Left lung (tissue), 10 donors: ENCODE measurements around the gene TSEN34. TPM values are rescaled to one million over a fixed set of nuclear protein-coding genes. Genes with fewer than 3 reads are reported as not detected.
A peak's percentile ranks its signal among the peaks of the same experiment; 100 is the strongest.
"Not testable (repeated sequence)": the region's sequence is repeated elsewhere in the genome, so short reads cannot be mapped to it uniquely, and the experiment has no call there.

Experiments
- ATAC-seq: fragments of 200-7000 bp; cut with Tn5 transposase; one replicate; pipeline ENCODE4 v1.9.1; 2020; ENCODE audit warnings: moderate library complexity
- DNase-seq, 4 donors: peaks; one replicate each; pipeline ENCODE4 v3.0.0-alpha.2; 2013 to 2020
- H3K27ac ChIP-seq, 2 donors: fragments of 200-600 bp; sonication (generic) in 1 of 2; one replicate each; pipeline versions ENCODE4 v1.5.0 to v1.8.0; 2020 to 2021
- H3K27me3 ChIP-seq, 2 donors: fragments of 200-600 bp; sonication (generic) in 1 of 2; one replicate each; pipeline versions ENCODE4 v1.5.0 to v1.8.0; 2020 to 2021
- H3K36me3 ChIP-seq, 2 donors: fragments of 200-600 bp; sonication (generic) in 1 of 2; one replicate each; pipeline versions ENCODE4 v1.5.0 to v1.8.0; 2020 to 2021
- H3K4me1 ChIP-seq, 2 donors: fragments of 200-600 bp; one replicate each; pipeline ENCODE4 v1.8.0; 2021
- H3K4me3 ChIP-seq, 2 donors: fragments of 200-600 bp; sonication (generic) in 1 of 2; one replicate each; pipeline versions ENCODE4 v1.5.0 to v1.8.0; 2020 to 2021; ENCODE audit warnings: mild to moderate bottlenecking in 1 of 2
- H3K9me3 ChIP-seq, 2 donors: fragments of 200-600 bp; sonication (generic) in 1 of 2; one replicate each; pipeline versions ENCODE4 v1.5.0 to v1.8.0; 2020 to 2021
- intact Hi-C, 2 donors: fragments of 100-400 bp; cut with DNase I; formaldehyde crosslinking; loops; one replicate each; pipeline versions ENCODE4 v1.11.2 to v1.14.2; 2022
- polyA plus RNA-seq, 6 donors: library from polyadenylated mRNA; unstranded; fragments of 120-200 nt; gene quantifications; one replicate each; pipeline ENCODE4 v1.2.1, GENCODE V29; 2013; ENCODE audit not compliant: insufficient read length in 6 of 6
- total RNA-seq, 2 donors: library from RNA; stranded (reverse); fragmentation: NEBNext Ultra II Directional; extraction: Animal tissue kit (Norgen Biotek cat#: 25700); gene quantifications; one replicate each; pipeline ENCODE4 v1.2.1, GENCODE V29; 2021
- TF ChIP-seq, protein P1 (sequence below), 2 donors: fragments of 200-600 bp; sonication (generic) in 1 of 2; IDR thresholded peaks; one replicate each; pipeline versions ENCODE4 v1.5.0 to v1.8.0; 2021; ENCODE audit warnings: antibody characterized with exemption in 2 of 2
- donor health status: DM: no; HTN: yes; CAD: no.
- donor health status: DM: no; HTN: no; CAD: no.

The TSEN34 gene
- total and polyA plus RNA-seq, 8 donors, result 32.2 to 60.6 (median 42.0) TPM

DNA sequence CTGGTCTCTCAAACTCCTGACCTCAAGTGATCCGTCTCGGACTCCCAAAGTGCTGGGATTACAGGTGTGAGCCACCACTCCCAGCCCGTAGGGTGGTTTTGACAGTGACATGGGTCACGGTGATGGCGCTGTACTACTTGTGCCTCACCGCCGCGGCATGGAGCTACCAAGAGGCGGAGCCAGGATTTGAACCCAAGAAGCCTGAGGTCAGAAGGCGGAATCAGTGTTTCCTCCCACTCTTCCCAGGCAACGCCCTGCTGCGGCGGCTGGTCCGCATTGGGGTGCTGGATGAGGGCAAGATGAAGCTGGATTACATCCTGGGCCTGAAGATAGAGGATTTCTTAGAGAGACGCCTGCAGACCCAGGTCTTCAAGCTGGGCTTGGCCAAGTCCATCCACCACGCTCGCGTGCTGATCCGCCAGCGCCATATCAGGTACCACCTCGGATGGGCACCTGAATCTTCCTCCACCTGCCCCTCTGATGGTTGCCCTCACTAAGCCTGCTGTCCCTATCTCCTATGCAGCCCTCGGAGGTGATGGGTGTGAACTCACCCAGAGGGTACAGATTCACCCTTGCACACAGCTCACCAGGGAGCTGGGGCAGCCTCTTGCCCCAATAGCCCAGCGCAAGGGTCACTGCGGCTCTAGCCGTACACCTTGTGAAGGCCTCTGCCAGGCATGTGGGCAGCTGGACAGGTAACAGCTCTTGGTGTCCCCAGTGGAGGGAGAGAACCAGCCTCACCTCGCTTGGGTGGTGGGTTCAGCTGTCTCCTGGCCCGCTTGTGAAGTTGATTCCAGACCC is 15.1 kb downstream of the TSEN34 start:
- no peak for ATAC-seq
- TF ChIP-seq, protein P1, sequence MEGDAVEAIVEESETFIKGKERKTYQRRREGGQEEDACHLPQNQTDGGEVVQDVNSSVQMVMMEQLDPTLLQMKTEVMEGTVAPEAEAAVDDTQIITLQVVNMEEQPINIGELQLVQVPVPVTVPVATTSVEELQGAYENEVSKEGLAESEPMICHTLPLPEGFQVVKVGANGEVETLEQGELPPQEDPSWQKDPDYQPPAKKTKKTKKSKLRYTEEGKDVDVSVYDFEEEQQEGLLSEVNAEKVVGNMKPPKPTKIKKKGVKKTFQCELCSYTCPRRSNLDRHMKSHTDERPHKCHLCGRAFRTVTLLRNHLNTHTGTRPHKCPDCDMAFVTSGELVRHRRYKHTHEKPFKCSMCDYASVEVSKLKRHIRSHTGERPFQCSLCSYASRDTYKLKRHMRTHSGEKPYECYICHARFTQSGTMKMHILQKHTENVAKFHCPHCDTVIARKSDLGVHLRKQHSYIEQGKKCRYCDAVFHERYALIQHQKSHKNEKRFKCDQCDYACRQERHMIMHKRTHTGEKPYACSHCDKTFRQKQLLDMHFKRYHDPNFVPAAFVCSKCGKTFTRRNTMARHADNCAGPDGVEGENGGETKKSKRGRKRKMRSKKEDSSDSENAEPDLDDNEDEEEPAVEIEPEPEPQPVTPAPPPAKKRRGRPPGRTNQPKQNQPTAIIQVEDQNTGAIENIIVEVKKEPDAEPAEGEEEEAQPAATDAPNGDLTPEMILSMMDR (IDR thresholded peaks at IDR 0.05), result no peak
- Histone ChIP-seq H3K4me3 (peak overlapping the region in 1 of 2 donors; percentile 90), H3K27ac (peak overlapping the region; percentile 90 to 97), H3K4me1 (peaks cover 94 to 97% of the 10 kb centered on the region in 2 donors), H3K27me3 (no peaks in the 10 kb centered on the region), H3K36me3 (peaks cover 3 to 76% of the 10 kb centered on the region in 2 donors), H3K9me3 (no peaks in the 10 kb centered on the region)
- DNase-seq, result peak in 2 of 4 donors; percentile 60 to 77
- intact Hi-C loops, result no loop called here

DNA sequence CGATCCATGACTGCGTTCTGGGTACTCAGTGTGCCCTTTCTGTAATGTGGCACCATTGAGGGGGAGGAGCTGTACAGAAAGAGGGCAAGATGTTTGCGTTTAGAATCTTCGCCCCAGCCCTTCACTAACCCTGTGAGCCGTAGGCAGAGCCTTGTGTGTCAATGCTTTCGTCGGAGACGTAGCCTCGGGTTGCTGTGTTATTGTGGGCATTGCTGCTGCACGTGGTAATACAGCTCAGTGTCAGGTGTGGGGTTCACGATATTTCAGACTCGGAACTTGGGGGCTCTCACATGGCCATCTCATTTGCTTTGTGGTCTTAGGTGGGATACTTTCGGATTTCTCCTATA is 15.7 kb downstream of the TSEN34 start:
- no peak for DNase-seq
- TF ChIP-seq, protein P1 (IDR thresholded peaks at IDR 0.05), result no peak
- no peaks in the 10 kb centered on the region for H3K27me3 ChIP-seq
- H3K36me3 ChIP-seq, result peaks cover 3 to 70% of the 10 kb centered on the region in 2 donors
- peaks cover 90 to 98% of the 10 kb centered on the region in 2 donors for H3K4me1 ChIP-seq
- peak overlapping the region in 1 of 2 donors; percentile 90 for H3K4me3 ChIP-seq
- H3K9me3 ChIP-seq, result no peaks in the 10 kb centered on the region
- peak overlapping the region; percentile 90 to 97 for H3K27ac ChIP-seq
- ATAC-seq, result no peak
- intact Hi-C loops, result no loop called here

DNA sequence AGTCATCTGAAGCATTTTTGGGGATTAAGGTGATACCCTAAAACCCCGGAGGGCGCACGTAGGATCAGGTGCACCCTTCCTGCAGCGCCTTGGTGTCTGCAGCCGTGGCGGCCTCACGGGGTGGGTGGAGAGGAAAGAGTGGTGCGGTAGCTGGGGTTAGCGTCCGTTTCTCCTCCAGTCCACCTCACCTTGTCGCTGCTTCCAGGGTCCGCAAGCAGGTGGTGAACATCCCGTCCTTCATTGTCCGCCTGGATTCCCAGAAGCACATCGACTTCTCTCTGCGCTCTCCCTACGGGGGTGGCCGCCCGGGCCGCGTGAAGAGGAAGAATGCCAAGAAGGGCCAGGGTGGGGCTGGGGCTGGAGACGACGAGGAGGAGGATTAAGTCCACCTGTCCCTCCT is 16.1 kb downstream of the TSEN34 start:
- H3K4me3 ChIP-seq, result peak overlapping the region in 1 of 2 donors; percentile 90
- peak in 1 of 4 donors; percentile 90 for DNase-seq
- intact Hi-C loops, result not testable (repeated sequence)

DNA sequence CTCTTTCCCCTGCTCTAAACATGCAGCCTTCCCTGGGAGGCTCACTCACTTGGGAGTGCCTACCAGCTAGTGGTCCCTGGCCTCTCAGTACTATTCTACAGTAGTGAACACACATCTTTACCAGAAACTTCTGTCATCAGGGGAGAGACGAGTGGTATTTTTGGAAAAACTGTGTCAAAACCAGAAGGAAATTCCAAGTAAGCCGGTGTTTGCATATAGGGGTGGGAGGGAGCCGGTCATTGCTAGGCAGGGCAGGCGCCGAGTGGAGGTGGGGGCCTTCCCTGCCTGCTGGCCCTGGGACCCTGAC is 16.5 kb downstream of the TSEN34 start:
- Histone ChIP-seq H3K27ac (peak overlapping the region; percentile 90 to 97), H3K36me3 (peaks cover 3 to 62% of the 10 kb centered on the region in 2 donors), H3K4me1 (peaks cover 82 to 98% of the 10 kb centered on the region in 2 donors), H3K4me3 (peak overlapping the region in 1 of 2 donors; percentile 90), H3K27me3 (no peaks in the 10 kb centered on the region), H3K9me3 (no peaks in the 10 kb centered on the region)
- intact Hi-C loops, result no loop called here
- TF ChIP-seq, protein P1 (IDR thresholded peaks at IDR 0.05), result no peak
- peak in 1 of 4 donors; percentile 85 for DNase-seq
- no peak for ATAC-seq

More for the DNA sequence above, 16.1 kb downstream of the TSEN34 start:
- Histone ChIP-seq H3K27ac (peak overlapping the region; percentile 90 to 97), H3K4me1 (peaks cover 86 to 98% of the 10 kb centered on the region in 2 donors), H3K36me3 (peaks cover 3 to 66% of the 10 kb centered on the region in 2 donors)
- ATAC-seq, H3K27me3 ChIP-seq, H3K9me3 ChIP-seq: not testable (repeated sequence)

DNA sequence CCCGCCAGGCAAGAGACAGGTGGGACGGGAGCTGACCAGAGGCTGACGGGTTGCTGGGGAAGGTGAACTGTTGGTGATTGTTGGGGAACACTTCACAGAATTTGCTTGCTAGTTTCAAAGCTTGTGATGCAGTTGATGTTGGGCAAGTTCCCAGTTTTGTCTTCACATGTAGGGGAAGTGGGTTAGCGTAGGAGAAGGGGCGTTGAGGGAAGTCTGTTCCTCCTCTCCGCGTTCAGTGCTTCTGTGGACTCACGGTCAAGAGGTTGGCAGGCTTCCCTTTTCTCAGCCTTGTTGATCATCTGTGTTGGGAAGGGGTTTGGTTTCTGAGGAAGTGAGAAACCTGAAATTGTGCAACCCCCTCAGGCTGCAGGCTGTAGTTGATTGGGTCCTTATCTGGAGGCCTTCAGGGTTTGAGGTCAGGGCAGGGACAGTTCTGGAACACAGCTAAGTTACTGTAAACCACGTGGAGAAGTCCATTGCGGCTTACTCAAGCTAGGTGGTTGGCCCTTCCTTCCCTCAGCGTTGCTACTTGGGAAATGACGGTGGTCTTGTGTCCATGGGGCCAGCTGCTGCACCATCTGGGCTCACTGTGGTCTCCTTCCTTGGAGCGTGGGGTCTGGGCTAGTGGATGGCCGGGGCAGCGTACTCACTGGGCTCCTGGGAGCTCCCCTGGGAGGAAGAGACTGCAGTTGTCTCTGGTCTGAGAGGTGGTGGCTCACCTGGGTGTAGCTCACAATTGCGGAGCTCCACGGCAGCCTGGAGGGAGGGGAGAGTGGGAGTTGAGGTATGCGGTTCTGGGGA is 17.1 kb downstream of the TSEN34 start:
- intact Hi-C loops, result no loop called here
- TF ChIP-seq, protein P1 (IDR thresholded peaks at IDR 0.05), result no peak
- Histone ChIP-seq H3K36me3 (peaks cover 3 to 56% of the 10 kb centered on the region in 2 donors), H3K9me3 (no peaks in the 10 kb centered on the region), H3K4me3 (peak overlapping the region in 1 of 2 donors; percentile 90), H3K27ac (peak overlapping the region; percentile 90 to 97), H3K27me3 (no peaks in the 10 kb centered on the region), H3K4me1 (peaks cover 76 to 97% of the 10 kb centered on the region in 2 donors)
- peak; percentile 58 for ATAC-seq
- DNase-seq, result peak; percentile 61 to 92 (median 85)
